SHP77 (cell line): ENCODE results near the gene OR8B3.
"Not testable (repeated sequence)": the region's sequence is repeated elsewhere in the genome, so short reads cannot be mapped to it uniquely, and the experiment has no call there.

Source experiments
- DNase-seq, 2 experiments: peaks; one replicate each; lab custom pipeline; 2025; lab: John Stamatoyannopoulos, UW

The OR8B3 gene, protein sequence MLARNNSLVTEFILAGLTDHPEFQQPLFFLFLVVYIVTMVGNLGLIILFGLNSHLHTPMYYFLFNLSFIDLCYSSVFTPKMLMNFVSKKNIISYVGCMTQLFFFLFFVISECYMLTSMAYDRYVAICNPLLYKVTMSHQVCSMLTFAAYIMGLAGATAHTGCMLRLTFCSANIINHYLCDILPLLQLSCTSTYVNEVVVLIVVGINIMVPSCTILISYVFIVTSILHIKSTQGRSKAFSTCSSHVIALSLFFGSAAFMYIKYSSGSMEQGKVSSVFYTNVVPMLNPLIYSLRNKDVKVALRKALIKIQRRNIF

DNA sequence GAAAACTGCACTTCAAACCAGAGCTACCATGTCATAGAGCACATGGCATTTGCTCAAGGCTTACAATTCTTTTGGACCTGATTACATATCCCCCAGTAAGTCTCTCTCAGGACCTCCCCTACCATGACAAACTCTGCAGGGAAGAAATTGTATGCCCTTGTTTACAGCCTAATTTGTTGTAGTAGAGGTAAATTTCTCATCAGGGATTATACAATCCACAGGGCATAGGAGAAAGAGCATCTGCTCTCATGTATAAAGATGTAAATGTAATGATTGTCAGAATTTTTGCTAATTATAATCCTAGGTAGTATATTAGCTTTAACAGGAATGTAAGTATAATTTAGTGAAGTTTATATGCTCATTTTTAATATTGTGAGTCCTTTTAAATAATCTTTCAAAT is at the start of gene OR8B3:
Gene OR8B3, minus strand, starts transcription at position 101 of the 400 bp plus-strand sequence. CDS start 1,673 bp downstream, outside the sequence.
- DNase-seq: no peak

DNA sequence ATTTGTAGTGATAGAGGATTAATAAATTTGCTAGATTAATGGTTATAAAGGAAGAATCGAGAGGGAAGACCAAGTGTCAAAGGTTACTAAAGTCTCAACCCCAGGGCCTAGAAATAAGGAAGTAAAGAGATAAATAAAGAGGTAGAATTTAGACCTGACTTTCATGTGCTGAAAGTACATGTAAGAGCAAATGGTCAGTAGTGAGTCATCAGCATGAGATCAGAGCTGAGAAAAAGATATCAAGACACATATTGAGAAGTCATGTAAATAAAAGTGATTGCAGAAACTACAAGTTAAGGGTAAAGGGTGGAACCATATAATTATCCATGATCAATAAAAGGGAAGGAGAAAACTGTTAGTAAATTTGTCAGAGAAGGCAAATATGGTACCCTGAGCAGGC is 48.1 kb upstream of the OR8B3 start:
- DNase-seq: no peak

DNA sequence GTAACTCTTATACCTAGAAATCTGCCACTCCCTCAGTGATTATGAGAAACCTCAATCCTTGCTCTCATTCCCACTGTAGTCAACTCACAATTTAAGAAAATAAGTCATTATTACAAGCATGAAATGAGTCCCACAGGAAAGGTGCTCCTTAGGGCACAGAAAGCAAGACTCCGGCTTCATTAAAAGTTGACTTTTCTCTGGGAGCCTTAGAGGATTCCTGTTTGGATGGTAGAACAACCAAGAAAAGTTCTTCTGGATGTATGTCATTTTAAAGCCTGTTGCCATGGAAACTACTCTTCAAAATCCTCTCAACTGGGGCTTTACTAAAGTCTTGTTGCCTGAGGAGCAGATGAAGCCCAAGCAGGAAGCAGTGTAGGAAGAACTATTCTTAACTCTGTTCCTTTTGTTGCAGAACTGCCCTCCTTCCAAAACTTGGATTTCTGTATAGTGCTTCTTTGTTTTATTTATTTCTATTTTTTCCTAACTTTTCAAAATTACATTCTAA is 46.9 kb upstream of the OR8B3 start, which contains the start of gene OR8B8:
Gene OR8B8, minus strand, starts transcription at position 51 of the 505 bp plus-strand sequence. CDS start 4,611 bp downstream, outside the sequence.
- DNase-seq: no peak

DNA sequence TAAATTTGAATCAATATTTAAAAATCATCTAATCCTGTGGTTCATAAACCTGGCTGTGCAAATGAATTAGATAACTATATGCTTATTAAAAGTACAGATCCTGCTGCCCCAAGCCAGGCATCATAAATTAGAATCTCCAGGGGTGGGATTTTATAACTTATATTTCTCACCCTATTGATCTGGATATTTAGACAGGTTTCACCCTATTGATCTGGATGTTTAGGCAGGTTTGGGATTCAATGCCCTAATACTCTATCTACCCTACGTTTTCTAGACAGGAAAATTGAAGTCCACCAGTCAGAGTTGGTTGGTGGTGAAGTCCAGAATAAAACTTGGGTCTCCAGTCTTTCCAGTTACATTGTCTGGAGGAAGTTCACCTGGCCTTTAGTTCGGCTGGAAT is 44.0 kb upstream of the OR8B3 start:
- no peak for DNase-seq

DNA sequence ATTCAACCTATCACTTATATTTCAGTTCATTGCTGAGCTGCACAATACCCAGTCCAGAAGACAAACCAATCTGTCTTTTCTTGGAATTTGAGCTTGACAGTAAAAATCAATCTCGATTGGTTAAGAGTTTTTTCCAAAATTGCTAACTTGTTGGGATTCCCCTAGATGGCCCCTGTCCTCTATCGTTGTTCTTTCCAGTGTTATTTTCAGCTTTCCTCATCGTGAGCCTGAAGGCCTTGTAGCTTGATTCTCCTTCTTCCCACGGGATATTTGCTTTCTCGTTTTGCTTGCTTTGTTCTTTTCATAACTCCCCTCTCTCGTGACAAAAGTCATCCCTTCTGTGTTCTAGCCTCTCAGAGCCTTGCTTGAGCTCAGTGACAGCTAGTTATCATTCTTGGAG is 43.6 kb upstream of the OR8B3 start:
- no peak for DNase-seq

DNA sequence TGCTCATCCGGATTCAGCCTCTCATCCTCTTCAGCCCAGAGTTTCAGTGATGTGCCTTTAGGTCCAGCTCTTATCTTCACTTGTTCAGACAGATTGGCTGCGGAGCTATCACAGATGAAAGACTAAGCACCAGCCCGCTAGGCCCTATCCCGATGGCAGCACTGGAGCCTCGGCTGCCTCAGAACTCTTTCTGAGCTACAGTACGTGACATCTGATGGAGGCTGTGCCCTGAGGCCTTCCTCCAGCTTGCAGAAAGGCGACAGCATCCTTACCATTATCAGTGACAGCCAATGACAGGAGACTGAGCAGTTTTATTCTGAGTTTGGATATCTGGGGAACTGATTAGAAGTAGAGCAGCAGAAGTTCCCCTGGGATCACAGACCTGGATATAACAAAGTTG is 42.7 kb upstream of the OR8B3 start:
- DNase-seq: no peak

DNA sequence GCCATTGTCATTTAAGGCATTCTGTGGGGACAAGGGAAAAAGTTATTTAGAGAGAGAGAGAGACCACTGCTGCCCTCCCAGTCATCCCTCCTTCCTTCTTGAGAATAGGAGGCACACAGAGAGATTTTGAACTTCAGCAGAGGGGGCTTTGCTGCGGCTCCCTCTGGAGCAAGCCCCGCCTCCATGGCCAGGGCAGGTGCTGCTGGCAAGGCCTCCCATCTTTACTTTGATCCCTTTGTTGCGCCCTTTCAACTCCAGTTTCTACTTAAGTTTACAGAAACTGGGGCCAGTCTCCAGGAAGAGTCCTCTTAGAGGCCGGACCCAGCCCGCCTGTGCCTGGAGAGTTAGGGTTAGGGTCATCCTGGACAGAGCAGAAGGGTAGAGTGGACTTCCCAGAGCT is 42.3 kb upstream of the OR8B3 start:
- DNase-seq: no peak

DNA sequence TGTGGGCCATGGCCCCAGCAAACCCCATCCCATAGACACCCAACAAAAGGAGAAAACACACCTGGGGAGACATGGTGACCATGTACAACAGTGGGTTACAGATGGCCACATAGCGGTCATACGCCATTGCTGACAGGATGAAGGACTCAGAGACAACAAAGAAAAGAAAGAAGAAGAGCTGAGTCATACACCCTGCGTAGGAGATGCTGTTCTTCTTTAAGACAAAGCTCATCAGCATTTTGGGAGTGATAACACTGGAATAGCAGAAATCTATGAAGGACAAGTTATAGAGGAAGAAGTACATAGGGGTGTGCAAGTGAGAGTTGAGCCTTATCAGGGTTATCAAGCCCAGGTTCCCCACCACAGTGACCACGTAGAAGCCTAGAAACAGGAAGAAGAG is 41.8 kb upstream of the OR8B3 start:
- no peak for DNase-seq

DNA sequence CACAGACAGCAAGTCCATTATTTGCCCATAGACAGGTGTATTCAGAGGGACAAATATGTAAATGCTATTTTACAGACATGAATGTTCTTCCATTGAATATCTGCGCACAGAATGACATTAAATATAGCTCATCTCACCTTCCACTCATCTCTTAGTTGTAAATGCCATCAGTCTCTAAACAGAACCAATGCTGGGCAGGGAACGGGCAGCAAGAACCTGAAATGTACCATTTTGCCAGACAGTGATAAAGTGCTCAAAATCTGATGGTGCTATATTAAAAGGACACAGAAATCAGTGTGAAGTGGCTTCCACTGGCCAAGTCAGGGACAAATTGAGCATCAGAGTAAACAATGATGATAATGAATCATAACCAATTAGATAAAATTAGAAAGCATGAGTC is 35.9 kb upstream of the OR8B3 start:
- no peak for DNase-seq

DNA sequence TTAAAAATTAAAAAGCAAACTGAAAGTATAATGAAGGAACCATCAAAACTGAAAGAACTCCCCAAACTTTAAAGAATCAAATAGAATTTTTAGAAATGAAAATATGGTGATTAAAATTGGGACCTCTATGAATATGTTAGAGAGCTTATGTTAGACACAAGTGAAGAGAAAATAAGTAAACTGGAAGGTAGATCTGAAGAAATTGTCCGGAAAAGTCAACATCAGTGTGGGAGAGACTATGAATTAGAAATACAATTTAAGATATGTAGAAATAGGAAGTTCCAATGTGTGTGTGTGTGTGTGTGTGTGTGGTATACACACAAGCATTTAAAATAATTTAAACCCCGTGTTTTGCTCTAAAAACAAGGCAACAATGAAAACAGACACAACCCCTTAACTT is 30.8 kb upstream of the OR8B3 start:
- DNase-seq: no peak

DNA sequence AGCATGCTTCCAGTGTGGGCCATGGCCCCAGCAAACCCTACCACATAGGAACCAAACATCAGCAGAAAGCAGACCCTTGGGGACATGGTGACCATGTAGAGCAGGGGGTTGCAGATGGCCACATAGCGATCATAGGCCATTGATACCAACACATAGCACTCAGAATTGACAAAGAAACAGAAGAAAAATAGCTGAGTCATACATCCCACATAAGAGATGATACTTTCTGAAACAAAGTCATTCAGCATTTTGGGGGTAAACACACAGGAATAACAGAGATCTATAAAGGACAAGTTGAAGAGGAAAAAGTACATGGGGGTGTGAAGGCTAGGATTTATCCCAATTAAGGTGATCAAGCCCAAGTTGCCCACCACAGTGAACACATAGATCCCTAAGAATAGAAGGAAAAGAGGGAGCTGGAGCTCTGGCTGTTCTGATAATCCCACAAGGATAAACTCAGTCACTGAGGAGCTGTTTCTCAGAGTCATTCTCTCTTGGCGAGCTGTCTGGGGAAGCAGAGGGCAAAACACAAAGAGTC is 25.6 kb upstream of the OR8B3 start, which contains the start of gene OR8B4:
Gene OR8B4, minus strand, starts transcription at position 488 of the 538 bp plus-strand sequence. Its CDS starts 0 bp downstream, at position 488.
- no peak for DNase-seq

DNA sequence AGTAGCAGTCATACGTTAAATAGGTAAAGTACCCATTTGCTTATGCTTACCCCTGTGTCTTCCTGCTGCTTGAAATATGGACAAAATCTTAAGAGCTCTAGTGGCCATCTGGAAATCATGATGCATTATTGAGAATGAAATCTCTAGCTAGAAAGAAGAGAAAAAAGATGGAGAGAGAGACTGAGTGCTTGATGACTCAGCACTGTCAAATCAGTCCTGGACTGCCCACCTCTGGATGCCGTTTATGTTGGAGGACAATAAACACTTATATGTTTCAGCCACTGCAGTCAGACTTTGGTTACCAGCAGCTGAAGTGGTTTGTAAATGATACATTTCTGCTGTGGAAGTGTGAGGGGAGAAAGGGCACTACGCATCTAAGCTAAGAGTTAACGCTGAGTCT is 22.2 kb upstream of the OR8B3 start:
- DNase-seq: no peak

DNA sequence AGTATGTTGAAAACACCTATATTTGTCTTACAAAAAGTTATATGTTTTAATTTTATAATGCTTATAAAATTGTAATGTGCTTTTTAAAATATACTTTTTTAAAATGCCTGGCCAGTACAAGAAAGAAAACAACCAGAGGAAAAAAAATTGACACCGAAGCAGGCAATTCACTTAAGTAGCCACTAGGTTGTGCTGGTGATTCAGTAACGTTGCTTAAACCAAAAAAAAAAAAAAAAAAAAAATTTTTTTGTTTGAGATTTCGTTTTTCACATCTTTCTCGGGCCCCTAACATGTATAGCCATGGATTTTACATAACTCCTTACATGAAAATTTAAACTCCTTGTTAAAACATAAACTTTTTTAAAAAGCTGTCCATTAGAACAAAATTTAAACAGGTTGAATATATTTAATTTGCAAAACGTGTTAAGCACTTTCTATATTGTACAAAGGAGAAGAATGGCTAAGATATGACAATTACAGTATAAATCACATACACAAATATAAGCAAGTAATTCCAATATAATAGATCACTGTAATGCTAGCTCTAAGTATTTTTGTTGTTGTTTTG is 16.6 kb upstream of the OR8B3 start:
- peak in 1 of 2 experiments; percentile 2 for DNase-seq

DNA sequence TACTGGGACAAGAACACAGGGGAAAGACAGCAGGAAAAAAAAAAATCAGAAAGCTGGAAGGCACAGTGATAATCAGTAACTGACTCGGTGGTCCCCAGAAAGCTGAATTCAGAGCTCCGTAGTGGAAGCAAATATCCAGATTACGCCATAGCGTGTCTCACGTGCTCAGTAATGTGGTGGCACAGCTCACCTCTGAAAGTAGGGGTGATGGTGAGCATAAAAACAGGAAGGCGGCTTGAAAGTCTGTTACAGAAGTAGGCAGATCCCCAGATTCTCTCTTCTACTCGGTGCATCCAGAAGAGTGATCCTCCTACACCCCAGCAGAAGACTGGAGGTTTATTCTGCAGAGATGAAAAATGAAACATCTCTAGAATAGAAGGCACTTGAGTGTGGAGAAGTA is 11.1 kb upstream of the OR8B3 start:
- DNase-seq: no peak

DNA sequence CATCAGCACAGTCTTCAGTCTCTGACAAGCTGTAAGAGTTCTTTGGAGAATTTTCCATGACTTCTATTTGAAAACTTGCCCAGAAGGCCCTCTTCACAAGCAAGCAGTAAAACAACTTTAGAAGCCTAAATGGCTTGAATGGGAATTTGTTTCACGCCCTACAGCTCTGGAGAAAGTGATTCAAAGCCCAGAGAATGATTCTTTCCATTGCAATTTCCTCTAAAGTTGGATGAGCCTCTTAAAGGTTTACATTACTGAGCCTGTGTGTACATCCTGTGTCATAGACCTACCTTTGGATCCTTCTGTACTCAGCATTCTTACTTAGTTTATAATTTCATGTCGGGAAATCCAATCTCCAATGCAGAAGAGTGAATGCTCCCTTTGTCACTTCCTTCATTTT is 6.8 kb upstream of the OR8B3 start:
- DNase-seq: no peak

DNA sequence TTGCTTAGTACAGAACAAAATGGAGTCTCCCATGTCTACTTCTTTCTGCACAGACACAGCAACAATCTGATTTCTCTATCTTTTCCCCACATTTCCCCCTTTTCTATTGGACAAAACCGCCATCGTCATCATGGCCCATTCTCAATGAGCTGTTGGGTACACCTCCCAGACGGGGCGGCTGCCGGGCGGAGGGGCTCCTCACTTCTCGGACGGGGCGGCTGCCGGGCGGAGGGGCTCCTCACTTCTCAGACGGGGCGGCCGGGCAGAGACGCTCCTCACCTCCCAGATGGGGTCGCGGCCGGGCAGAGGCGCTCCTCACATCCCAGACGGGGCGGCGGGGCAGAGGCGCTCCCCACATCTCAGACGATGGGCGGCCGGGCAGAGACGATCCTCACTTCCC is 4.4 kb upstream of the OR8B3 start:
- DNase-seq: not testable (repeated sequence)

DNA sequence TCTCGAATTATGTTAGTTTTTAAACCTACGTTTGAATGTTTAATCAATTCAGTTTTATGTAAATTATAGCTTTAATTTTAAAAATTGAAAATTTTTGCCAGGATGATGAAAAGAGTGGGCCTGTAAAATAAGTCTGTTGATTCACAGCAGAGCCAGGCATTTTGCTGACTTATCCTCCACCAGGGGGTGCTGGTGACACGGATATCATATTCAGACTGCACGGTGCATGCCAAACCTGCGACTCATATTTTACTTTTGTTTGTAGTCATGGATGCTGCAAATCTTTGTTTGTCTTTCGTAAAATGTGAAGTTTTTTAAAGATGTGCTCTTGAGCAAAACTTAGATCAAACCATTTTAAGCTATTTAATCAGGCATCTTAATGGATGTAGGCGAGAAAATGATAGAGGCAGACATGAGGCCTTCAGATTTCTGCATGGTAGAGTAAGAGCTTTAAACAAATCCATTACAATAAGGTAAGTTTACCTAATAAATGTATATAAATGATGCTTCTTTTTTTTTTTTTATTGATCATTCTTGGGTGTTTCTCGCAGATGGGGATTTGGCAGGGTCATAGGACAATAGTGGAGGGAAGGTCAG is 3.6 kb upstream of the OR8B3 start:
- peak in 1 of 2 experiments; percentile 43 for DNase-seq

DNA sequence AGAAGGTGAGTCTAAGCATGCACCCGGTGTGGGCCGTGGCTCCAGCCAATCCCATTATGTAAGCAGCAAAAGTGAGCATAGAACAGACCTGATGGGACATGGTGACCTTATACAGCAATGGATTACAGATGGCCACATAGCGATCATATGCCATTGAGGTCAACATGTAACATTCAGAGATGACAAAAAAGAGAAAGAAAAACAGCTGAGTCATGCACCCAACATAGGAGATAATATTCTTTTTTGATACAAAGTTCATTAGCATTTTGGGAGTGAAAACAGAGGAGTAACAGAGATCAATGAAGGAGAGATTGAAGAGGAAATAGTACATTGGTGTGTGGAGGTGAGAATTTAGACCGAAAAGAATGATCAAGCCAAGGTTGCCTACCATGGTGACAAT is 2.0 kb downstream of the OR8B3 start:
- not testable (repeated sequence) for DNase-seq

DNA sequence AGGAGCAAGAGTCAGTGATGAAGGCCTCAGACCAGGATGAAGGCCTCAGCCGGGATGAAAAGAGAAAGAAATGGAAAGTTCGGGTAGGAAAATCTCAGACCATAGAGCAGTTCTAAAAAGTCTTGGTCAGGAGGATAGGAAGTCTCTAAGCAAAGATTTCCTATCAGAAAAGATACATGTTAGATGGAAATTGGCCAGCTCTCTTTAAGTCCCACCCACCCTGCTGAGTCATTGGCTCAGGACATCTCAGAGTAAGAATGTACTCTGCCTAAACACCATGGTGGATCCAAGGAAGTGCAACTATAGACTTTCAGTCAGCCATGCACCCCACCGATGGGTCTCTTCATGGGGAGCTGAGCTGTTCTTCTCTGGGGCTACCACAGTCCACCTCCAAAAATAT is 4.4 kb downstream of the OR8B3 start:
- no peak for DNase-seq

DNA sequence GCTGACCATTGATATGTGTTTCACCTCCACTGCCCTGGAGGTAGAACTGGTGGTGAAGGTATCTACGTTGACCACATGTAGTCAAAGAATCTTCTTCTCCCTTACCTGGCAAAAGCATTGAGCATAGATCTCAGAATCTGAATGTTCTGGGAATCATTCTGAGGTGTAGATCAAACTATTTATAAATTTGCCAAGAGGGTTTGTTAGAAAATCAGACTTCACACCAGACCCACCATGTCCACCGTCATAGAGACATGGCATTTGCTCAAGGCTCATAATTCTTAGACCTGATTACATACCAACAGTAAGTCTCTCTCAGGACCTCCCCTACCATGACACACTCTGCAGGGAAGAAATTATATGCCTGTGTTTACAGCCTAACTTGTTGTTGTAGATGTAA is 14.4 kb downstream of the OR8B3 start, which contains the start of gene OR8B2:
Gene OR8B2, minus strand, starts transcription at position 101 of the 400 bp plus-strand sequence. CDS start 1,156 bp downstream, outside the sequence.
- DNase-seq: no peak

DNA sequence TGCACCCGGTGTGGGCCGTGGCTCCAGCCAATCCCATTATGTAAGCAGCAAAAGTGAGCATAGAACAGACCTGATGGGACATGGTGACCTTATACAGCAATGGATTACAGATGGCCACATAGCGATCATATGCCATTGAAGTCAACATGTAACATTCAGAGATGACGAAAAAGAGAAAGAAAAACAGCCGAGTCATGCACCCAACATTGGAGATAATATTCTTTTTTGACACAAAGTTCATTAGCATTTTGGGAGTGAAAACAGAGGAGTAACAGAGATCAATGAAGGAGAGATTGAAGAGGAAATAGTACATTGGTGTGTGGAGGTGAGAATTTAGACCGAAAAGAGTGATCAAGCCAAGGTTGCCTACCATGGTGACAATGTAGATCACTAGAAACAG is 16.0 kb downstream of the OR8B3 start:
- not testable (repeated sequence) for DNase-seq

DNA sequence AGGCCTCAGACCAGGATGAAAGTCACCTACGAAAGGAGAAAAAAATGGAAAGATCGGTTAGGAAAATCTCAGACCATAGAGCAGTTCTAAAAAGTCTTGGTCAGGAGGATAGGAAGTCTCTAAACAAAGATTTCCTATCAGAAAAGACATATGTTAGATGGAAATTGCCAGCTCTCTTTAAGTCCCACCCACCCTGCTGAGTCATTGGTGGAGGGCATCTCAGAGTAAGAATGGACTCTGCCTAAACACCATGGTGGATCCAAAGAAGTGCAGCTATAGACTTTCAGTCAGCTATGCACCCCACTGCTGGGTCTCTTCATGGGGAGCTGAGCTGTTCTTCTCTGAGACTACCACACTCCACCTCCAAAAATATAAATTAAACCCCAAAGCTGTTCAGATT is 18.2 kb downstream of the OR8B3 start:
- no peak for DNase-seq

DNA sequence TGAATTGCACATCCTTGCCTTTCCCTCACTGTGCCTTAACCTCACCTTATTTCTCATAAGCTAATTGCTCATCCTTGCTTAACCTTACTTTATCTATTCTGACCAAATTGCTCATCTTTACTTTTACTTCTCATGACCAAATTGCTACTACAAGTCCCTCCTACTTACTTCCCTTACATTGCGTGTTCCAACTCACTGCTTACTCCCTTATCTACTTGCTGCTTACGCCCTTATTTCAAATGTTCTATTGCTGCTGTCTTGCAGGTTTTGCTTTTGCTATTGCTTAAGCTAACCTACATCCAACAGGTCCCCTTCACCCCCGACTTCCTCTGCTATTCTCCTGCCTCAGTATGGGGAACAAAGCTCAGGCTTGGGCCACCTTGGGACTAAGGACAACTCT is 22.5 kb downstream of the OR8B3 start:
- DNase-seq: no peak
